ENCODE results near the gene NLRC5.
"Not testable (repeated sequence)": the region's sequence is repeated elsewhere in the genome, so short reads cannot be mapped to it uniquely, and the experiment has no call there.

The NLRC5 gene

DNA sequence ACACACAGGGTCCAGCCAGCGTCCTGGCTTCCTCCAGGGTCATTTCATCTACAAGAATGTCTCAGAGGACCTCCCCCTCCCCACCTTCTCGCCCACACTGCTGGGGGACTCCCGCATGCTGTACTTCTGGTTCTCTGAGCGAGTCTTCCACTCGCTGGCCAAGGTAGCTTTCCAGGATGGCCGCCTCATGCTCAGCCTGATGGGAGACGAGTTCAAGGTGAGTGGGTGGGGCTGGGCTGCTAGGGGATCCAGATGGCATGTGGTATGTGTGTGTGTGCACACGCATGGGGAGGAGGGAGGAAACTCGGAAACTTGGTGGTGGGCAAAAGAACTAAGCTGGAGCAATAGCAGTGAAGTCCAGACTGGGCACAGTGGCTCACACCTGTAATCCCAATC, 16.1 kb upstream of the NLRC5 start (continued):
- TF ChIP-seq TSHZ2 (CRISPR knock-in tag; IDR thresholded peaks at IDR 0.05) (no peak), ZNF565 (CRISPR knock-in tag; conservative IDR thresholded peaks at IDR 0.05; ENCODE audit: low read depth) (no peak), TOX (CRISPR knock-in tag; IDR thresholded peaks at IDR 0.05; ENCODE audit: borderline replicate concordance) (no peak), ZNF8 (CRISPR knock-in tag; IDR thresholded peaks at IDR 0.05) (no peak), OSR1 (CRISPR knock-in tag; IDR thresholded peaks at IDR 0.05) (no peak), SNAI2 (CRISPR knock-in tag; IDR thresholded peaks at IDR 0.05) (no peak), CSRNP3 (CRISPR knock-in tag; IDR thresholded peaks at IDR 0.05) (no peak)

DNA sequence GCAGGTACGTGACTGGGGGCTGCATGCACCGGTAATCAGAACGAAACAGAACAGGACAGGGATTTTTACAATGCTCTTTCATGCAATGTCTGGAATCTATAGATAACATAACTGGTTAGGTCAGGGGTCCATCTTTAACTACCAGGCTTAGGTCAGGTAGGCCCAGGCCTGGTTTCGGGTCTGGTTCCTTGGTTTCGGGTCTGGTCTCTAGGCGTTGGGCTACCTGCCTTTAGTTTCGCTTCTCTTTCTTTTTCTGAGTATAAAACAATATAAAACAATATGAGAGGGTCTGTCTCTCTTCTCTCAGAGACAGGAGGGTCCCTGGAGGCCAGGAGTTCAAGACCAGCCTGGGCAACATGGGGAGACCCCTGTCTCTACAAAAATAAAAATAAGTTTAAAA, 15.5 kb upstream of the NLRC5 start:
- not testable (repeated sequence) for ATAC-seq

DNA sequence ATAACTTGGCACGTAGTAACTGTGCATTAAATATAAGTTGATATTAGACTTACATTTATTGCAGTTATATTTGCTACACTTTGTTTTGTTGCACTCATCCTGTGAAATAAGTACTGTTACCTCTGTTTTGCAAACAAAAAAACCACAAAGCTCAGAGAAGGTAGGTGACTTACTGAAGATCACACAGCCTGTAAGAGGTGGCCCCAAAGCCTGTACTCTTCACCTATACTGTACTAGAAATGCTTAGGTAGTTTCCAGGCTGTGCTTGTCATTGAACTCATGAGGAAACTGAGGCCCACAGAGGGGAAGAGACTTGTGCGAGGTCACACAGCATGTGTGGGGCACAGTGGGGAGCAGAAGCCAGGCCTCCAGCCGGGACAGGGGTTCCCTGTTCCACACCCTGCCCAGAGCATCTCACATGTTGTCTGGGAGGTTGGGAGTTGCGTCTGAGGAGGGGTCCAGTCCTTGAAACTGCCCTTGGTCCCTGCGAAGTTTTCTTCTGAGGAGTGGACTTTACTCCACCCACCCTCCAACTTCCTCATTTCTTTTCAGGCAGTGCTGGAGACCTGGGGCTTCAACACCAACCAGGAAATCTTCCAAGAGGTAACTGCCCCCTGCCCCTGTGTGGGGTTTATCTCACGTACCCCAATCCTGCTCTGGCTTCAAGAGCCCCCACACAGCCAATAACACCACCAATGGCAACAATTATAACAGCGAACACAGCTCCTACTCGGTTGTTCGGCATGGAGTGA, 14.6 kb upstream of the NLRC5 start:
- no peak for ATAC-seq
- TF ChIP-seq RARB (CRISPR knock-in tag; IDR thresholded peaks at IDR 0.05) = no peak
- TF ChIP-seq TOX (CRISPR knock-in tag; IDR thresholded peaks at IDR 0.05; ENCODE audit: borderline replicate concordance) = no peak
- TF ChIP-seq CSRNP3 (CRISPR knock-in tag; IDR thresholded peaks at IDR 0.05) = no peak
- TF ChIP-seq ZNF70 (CRISPR knock-in tag; IDR thresholded peaks at IDR 0.05) = no peak
- TF ChIP-seq TCF4 (CRISPR knock-in tag; IDR thresholded peaks at IDR 0.05; ENCODE audit: borderline replicate concordance) = no peak
- TF ChIP-seq ISL1 (CRISPR knock-in tag; IDR thresholded peaks at IDR 0.05) = no peak
- no peak for TF ChIP-seq CSDC2 (CRISPR knock-in tag; IDR thresholded peaks at IDR 0.05)
- no peak for TF ChIP-seq ESRRG (CRISPR knock-in tag; IDR thresholded peaks at IDR 0.05)
- no peak for TF ChIP-seq TSHZ2 (CRISPR knock-in tag; IDR thresholded peaks at IDR 0.05)
- TF ChIP-seq CREB5 (CRISPR knock-in tag; IDR thresholded peaks at IDR 0.05; ENCODE audit: low read depth) = no peak
- TF ChIP-seq ZFP30 (CRISPR knock-in tag; IDR thresholded peaks at IDR 0.05) = no peak
- no peak for TF ChIP-seq PPARA (CRISPR knock-in tag; IDR thresholded peaks at IDR 0.05; ENCODE audit: borderline replicate concordance)
- TF ChIP-seq OSR1 (CRISPR knock-in tag; IDR thresholded peaks at IDR 0.05) = no peak
- no peak for TF ChIP-seq ZNF8 (CRISPR knock-in tag; IDR thresholded peaks at IDR 0.05)
- TF ChIP-seq BACH2 (CRISPR knock-in tag; IDR thresholded peaks at IDR 0.05; ENCODE audit: borderline replicate concordance) = no peak
- TF ChIP-seq ZFP3 (CRISPR knock-in tag; IDR thresholded peaks at IDR 0.05) = no peak
- TF ChIP-seq, protein P1, sequence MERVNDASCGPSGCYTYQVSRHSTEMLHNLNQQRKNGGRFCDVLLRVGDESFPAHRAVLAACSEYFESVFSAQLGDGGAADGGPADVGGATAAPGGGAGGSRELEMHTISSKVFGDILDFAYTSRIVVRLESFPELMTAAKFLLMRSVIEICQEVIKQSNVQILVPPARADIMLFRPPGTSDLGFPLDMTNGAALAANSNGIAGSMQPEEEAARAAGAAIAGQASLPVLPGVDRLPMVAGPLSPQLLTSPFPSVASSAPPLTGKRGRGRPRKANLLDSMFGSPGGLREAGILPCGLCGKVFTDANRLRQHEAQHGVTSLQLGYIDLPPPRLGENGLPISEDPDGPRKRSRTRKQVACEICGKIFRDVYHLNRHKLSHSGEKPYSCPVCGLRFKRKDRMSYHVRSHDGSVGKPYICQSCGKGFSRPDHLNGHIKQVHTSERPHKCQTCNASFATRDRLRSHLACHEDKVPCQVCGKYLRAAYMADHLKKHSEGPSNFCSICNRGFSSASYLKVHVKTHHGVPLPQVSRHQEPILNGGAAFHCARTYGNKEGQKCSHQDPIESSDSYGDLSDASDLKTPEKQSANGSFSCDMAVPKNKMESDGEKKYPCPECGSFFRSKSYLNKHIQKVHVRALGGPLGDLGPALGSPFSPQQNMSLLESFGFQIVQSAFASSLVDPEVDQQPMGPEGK (CRISPR knock-in tag; IDR thresholded peaks at IDR 0.05; ENCODE audit: borderline replicate concordance) = no peak
- TF ChIP-seq ARNTL (CRISPR knock-in tag; IDR thresholded peaks at IDR 0.05; ENCODE audit: borderline replicate concordance, low read depth) = no peak

All from SK-N-SH treated with all-trans-retinoic acid at 6 μM for 48 hours (cell line).